GM18907 (cell line): Measurements from ENCODE around the gene NBPF1.
"Not testable (repeated sequence)": the region's sequence is repeated elsewhere in the genome, so short reads cannot be mapped to it uniquely, and the experiment has no call there.

ENCODE experiments used
- ATAC-seq: cut with Tn5 transposase; IDR thresholded peaks from one replicate; pipeline ENCODE4 v1.9.1; 2021; ENCODE audit warnings: mild to moderate bottlenecking, moderate library complexity; ENCODE audit not compliant: unreplicated experiment

NBPF1 gene

DNA sequence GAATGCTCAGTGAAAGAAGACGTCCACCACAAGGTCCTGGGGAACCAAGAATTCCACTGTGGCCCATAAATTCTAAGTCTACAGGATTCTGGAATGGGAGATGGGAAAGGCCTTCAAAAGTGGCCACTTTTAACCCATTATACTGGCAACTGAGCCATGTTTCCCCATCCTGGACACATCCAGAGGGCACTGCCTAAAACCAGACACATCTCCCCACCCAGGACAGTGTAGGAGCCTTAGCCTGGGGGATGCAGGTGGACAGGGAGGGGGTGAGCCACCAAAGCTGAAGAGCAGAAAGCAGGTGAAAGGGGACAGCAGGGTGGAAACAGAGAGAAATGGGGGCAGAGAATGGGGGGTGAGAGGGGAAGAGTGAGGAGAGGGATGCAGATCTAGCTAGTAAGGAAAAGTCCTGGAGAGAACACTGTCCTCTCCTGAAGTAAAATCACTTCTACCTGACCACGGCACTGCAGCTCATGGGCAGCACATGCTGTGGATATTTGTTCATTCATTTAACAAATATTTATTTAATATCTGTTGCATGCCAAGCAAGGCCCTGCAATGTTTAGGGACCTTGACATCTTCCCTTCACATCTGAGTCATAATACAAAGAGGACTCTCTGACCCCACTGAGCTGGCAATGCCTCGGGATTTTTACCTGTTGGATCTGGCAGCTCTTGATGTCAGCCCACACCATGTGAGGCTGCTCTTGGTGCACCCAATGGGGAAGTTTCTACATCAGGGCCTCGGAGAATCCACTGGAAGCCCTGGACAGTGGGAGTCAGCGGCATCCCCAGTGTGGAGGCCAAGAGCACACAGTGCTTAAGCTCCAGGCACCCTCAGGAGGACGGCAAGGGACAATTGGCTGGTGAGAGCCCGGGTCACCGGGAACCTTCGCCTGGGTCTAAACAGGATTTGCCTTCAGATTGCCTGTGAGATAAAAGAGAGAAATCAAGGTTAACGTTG, 5.2 kb downstream of the NBPF1 start:
- ATAC-seq, result not testable (repeated sequence)

GRCh38 chr1:16607433-16607851, 5.9 kb downstream of the NBPF1 start:
- ATAC-seq, result no peak

GRCh38 chr1:16606666-16607432, 6.5 kb downstream of the NBPF1 start:
- not testable (repeated sequence) for ATAC-seq

GRCh38 chr1:16605532-16606505, 7.5 kb downstream of the NBPF1 start:
- no peak for ATAC-seq

GRCh38 chr1:16605213-16605525, 8.2 kb downstream of the NBPF1 start:
- no peak for ATAC-seq

GRCh38 chr1:16604514-16605212, 8.7 kb downstream of the NBPF1 start:
- not testable (repeated sequence) for ATAC-seq

DNA sequence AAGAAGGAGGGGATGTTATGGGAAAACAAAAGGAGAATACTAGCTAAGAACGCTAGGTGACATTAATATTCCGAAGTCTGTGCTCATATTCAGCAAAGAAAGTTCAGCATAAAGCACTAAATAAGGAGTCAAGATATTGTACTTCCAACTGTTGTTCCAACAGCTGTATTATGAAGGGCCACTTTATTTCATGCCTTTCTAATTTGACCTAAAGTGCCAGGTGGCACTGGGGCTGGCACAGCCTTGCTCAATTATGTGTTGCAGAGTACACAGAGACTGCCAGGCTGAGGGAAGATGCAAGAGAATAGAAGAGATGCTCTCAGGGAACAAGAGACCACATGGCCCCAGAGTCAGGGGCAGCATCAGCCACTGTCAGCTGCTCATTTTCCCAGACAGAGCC, 9.7 kb downstream of the NBPF1 start:
- not testable (repeated sequence) for ATAC-seq

DNA sequence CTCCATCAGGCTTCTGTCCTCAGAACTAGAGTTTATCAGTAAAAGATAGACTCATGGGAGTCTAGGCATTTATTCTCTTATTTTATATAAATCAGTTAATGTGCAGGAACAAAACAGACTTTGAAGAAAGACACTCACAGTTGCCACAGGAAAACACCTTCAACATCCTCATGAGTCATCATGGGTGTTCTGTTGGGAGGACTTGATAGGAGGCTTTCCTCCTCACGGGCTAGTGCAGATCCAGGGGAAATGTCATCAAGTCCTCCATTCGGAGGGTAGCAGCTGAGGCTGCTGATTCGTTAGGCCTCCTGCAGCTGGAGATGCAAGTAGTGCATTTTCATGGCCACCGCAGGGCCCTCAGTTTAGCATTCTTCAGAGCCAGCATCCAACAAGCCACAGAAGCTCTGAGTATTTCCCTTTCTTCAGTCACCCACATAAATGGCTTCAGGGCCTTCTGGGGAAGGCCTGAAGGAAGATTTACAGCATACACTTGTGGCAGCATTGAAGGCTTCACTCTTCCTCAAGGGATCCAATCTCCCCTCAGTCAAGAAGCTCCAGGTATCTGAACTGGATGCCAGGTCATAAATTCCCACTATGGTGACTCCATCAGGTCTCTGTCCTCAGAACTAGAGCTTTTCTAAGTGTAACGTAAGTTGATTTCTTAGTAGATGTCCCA, 10.9 kb downstream of the NBPF1 start:
- ATAC-seq, result not testable (repeated sequence)

DNA sequence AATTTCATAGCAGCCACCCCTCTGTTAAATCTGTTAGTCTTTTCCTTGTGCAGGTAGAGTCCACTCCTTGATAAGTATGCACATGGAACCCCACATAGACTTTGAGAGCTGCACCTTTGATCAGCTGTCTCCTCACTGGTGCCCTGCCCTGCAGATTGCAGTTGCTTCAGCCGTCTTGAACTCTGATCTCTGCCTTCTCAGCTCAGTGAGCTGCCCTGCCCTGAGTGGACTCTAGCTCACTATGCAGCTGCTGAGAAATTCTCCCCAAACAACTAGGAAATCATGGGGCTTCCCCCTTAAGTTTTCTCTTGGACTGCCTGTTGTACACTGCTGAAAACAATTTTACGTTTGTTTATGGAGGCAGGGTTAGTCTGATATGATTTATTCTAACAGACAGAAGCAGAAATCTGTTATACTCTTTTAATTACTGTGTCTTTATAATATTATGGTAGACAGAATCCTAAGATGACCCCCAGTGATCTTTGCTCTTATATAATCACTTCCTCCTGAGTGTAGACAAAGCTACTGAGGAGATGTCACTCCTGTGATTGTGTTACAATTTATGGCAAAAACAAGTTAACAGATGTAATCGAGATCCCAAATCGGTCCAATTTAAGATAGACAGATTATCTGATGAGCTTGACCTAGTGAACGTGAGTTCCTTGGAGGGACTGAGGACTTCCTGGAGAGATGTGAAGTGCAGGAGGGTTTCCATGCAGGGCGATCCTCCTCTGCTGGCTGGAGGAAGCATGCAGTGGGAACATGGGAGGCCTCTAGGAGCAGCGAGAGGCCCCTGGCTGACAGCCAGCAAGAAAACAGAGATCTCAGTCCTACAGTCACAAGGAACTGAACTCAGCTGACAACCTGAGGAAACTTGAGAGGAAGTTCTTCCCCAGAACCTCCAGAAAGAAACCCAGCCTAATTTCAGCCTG, 12.2 kb downstream of the NBPF1 start:
- not testable (repeated sequence) for ATAC-seq

GRCh38 chr1:16599326-16599725, 14.0 kb downstream of the NBPF1 start:
- ATAC-seq, result not testable (repeated sequence)

DNA sequence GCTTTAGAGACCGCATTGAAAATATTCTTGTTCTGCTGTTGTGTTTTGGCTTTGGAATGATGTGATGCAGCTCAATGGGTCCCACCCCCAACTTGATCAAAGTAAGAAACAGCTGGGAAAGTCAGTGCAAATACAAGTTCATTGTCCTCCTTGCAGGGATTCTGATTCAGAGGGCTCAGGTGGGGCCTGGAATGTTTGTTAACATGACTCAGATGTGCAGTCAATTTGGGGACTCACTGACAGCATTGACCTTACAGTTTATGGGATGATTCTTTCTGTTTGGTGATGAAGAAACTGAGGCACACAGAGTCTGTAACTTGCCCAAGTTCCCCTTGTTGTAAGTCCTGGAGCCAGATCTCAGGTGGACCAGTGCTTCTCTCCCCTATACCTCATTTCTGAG, 18.1 kb downstream of the NBPF1 start:
- not testable (repeated sequence) for ATAC-seq

GRCh38 chr1:16591845-16592244, 21.5 kb downstream of the NBPF1 start:
- ATAC-seq, result not testable (repeated sequence)

DNA sequence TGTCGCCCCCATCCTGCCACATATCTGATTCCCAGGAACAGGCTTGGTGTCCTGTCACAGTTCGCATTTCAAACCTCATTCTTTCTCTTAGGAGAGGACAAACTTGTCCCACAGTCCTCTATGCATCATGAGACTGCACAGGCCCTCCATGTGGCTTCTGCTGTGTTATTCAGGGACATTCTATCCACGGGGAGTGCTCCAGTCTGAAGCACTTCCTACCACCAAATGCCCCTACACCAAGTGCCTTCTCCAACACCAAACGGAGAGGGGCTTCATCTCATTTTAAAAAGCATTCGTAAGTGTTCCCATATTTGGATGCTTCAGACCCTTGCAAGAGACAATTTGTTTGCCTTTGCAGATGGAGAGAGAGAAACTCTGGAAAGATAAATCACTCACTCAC, 25.3 kb downstream of the NBPF1 start:
- not testable (repeated sequence) for ATAC-seq

- ATAC-seq, result not testable (repeated sequence)
Observed at GRCh38 chr1:16587639-16588038, 25.7 kb downstream of the NBPF1 start.

GRCh38 chr1:16565324-16565723, 48.0 kb downstream of the NBPF1 start:
- not testable (repeated sequence) for ATAC-seq

DNA sequence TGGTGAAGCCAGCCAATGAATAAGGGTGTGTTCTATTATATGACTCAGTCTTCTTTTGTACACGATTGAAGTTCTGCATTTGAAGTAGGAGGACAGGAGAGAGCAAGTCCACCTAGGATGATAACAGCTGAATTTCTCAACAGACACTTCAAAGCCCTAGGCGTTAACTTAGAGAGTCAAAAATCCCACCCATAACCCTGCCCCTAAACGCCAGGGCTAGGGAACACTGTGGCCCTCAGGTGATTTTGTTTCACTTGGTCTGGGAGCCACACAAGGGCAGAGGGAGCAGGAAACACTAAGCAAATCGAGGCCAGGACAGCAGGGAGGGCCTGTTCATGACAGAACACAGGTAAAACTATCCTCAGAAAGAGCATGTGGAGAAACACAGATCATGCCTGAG, 52.3 kb downstream of the NBPF1 start:
- ATAC-seq, result not testable (repeated sequence)

GRCh38 chr1:16560498-16560897, 52.9 kb downstream of the NBPF1 start:
- ATAC-seq, result not testable (repeated sequence)

DNA sequence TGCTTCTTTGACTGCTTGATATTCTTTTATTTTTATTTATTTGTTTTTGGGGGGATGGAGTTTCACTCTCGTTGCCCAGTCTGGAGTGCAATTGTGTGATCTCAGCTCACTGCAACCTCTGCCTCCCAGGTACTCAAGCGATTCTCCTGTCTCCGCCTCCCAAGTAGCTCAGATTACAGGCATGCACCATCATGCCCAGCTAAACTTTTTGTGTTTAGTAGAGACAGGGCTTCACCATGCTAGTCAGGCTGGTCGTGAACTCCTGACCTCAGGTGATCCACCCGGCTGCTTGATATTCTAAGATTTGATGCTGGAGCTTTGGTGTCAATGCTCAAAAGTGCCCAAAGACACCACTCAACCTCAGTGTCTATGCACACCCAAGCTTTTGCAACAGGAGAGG, 53.7 kb downstream of the NBPF1 start:
- not testable (repeated sequence) for ATAC-seq
